Thyroid gland (tissue), 4 donors: Measurements from ENCODE around the gene ERC1.

Experiments
- POLR2A ChIP-seq, 2 donors: fragments of 450-650 bp; IDR thresholded peaks; one replicate each; pipeline ENCODE4 v1.6.1; 2017; ENCODE audit warnings: antibody characterized with exemption in 2 of 2, mild to moderate bottlenecking in 2 of 2, moderate library complexity in 1 of 2
- TF ChIP-seq, protein P1 (sequence below), 6 experiments: fragments of 200-600 bp in 3 of 6; fragments of 450-650 bp in 3 of 6; sonication (generic) in 3 of 6; IDR thresholded peaks; one replicate each; pipeline ENCODE4 v1.5.1; 2016 to 2019; ENCODE audit warnings: antibody characterized with exemption in 6 of 6, mild to moderate bottlenecking in 2 of 6, inconsistent platforms in 1 of 6, moderate library complexity in 1 of 6

DNA sequence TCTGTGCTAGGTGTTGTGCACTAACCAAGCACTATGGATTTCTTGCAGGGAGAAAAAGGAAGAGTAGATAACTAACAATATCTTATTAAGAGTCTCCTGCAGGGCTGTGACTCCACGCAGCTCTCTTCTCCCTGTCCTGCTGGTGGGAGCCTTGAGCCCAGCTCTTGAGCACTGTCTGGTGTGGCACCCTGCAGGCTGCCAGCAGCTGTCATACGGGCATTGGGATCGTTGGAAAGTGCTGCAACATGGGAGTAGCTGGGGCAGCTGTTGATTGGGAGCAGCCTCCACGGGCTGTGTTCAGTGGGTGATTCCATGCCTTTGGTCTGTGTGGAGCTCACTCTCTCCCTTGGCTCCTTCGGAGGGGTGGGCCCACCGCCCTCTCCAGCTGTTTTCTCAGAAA, 478.0 kb downstream of the ERC1 start:
- TF ChIP-seq, protein P1, sequence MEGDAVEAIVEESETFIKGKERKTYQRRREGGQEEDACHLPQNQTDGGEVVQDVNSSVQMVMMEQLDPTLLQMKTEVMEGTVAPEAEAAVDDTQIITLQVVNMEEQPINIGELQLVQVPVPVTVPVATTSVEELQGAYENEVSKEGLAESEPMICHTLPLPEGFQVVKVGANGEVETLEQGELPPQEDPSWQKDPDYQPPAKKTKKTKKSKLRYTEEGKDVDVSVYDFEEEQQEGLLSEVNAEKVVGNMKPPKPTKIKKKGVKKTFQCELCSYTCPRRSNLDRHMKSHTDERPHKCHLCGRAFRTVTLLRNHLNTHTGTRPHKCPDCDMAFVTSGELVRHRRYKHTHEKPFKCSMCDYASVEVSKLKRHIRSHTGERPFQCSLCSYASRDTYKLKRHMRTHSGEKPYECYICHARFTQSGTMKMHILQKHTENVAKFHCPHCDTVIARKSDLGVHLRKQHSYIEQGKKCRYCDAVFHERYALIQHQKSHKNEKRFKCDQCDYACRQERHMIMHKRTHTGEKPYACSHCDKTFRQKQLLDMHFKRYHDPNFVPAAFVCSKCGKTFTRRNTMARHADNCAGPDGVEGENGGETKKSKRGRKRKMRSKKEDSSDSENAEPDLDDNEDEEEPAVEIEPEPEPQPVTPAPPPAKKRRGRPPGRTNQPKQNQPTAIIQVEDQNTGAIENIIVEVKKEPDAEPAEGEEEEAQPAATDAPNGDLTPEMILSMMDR (IDR thresholded peaks at IDR 0.05) = no peak
- TF ChIP-seq POLR2A (IDR thresholded peaks at IDR 0.05) = no peak
